Neural progenitor cell (in vitro differentiated cells): ENCODE results near the gene SMG9. TPM values are rescaled to one million over a fixed set of nuclear protein-coding genes. Genes with fewer than 3 reads are reported as not detected.
"Not testable (repeated sequence)": the region's sequence is repeated elsewhere in the genome, so short reads cannot be mapped to it uniquely, and the experiment has no call there.

ENCODE experiments used
- DNase-seq: peaks from one replicate; pipeline ENCODE4 v3.0.0-alpha.2; 2016; ENCODE audit warnings: low spot score
- H2AFZ ChIP-seq: fragments of 200-600 bp; sonication (generic); replicated peaks from 2 replicates; pipeline ENCODE4 v1.6.1; 2016; ENCODE audit warnings: antibody characterized with exemption
- H3F3A ChIP-seq: fragments of 200-600 bp; sonication (generic); 2 replicates; pipeline ENCODE4 v1.6.1; 2016; ENCODE audit warnings: antibody characterized with exemption, low read depth
- H3K27ac ChIP-seq: fragments of 200-600 bp; sonication (generic); 2 replicates; pipeline ENCODE4 v1.5.1; 2016; ENCODE audit warnings: mild to moderate bottlenecking
- H3K27me3 ChIP-seq: fragments of 200-600 bp; sonication (generic); 2 replicates; pipeline ENCODE4 v1.6.1; 2016; ENCODE audit warnings: mild to moderate bottlenecking, moderate library complexity
- H3K36me3 ChIP-seq: fragments of 200-600 bp; sonication (generic); 2 replicates; pipeline ENCODE4 v1.5.1; 2016
- H3K4me1 ChIP-seq: fragments of 200-600 bp; sonication (generic); 2 replicates; pipeline ENCODE4 v1.6.1; 2016; ENCODE audit warnings: mixed run types
- H3K4me2 ChIP-seq: fragments of 200-600 bp; sonication (generic); 2 replicates; pipeline ENCODE4 v1.6.1; 2016
- H3K4me3 ChIP-seq: fragments of 200-600 bp; sonication (generic); 2 replicates; pipeline ENCODE4 v1.5.1; 2016
- H3K79me2 ChIP-seq: fragments of 200-600 bp; sonication (generic); 2 replicates; pipeline ENCODE4 v1.6.1; 2016; ENCODE audit warnings: low read depth
- H3K9ac ChIP-seq: fragments of 200-600 bp; sonication (generic); 2 replicates; pipeline ENCODE4 v1.6.1; 2016
- H3K9me3 ChIP-seq: fragments of 200-600 bp; sonication (generic); 2 replicates; pipeline ENCODE4 v1.5.1; 2016; ENCODE audit warnings: low read depth
- H4K20me1 ChIP-seq: fragments of 200-600 bp; sonication (generic); 2 replicates; pipeline ENCODE4 v1.6.1; 2016; ENCODE audit warnings: low read depth
- H3K27ac Mint-ChIP-seq: 3 replicates; pipeline ENCODE4 v1.8.0; 2021; ENCODE audit warnings: mixed read lengths
- H3K27me3 Mint-ChIP-seq: 2 replicates; pipeline ENCODE4 v1.8.0; 2022; ENCODE audit warnings: low read depth, mild to moderate bottlenecking, inconsistent platforms, moderate library complexity, mixed read lengths; ENCODE audit not compliant: insufficient read depth
- H3K36me3 Mint-ChIP-seq: 3 replicates; pipeline ENCODE4 v1.8.0; 2021; ENCODE audit warnings: mixed read lengths
- H3K4me1 Mint-ChIP-seq: 3 replicates; pipeline ENCODE4 v1.8.0; 2021; ENCODE audit warnings: mixed read lengths
- H3K4me3 Mint-ChIP-seq: 3 replicates; pipeline ENCODE4 v1.8.0; 2021; ENCODE audit warnings: mild to moderate bottlenecking, moderate library complexity, mixed read lengths
- H3K9me3 Mint-ChIP-seq: 3 replicates; pipeline ENCODE4 v1.8.0; 2020; ENCODE audit warnings: mixed read lengths
- CTCF ChIP-seq: fragments of 200-600 bp; sonication (generic); IDR thresholded peaks from 2 replicates; pipeline ENCODE4 v1.5.1; 2017; ENCODE audit warnings: antibody characterized with exemption, mild to moderate bottlenecking
- EZH2 ChIP-seq: fragments of 200-600 bp; sonication (generic); IDR thresholded peaks from 2 replicates; pipeline ENCODE4 v1.6.1; 2017; ENCODE audit warnings: antibody characterized with exemption, mild to moderate bottlenecking, moderate library complexity
- EZH2phosphoT487 ChIP-seq: fragments of 200-600 bp; sonication (generic); IDR thresholded peaks from 2 replicates; pipeline ENCODE4 v1.6.1; 2017; ENCODE audit warnings: antibody characterized with exemption
- total RNA-seq: library from RNA; depleted of rRNA; stranded (reverse); fragments of >200 nt; gene quantifications from 2 replicates; pipeline ENCODE4 v1.2.3, GENCODE V29; 2015; ENCODE audit warnings: low replicate concordance

SMG9 gene
- total RNA-seq, 1 donor from 2014 or later, result 33.4 TPM

DNA sequence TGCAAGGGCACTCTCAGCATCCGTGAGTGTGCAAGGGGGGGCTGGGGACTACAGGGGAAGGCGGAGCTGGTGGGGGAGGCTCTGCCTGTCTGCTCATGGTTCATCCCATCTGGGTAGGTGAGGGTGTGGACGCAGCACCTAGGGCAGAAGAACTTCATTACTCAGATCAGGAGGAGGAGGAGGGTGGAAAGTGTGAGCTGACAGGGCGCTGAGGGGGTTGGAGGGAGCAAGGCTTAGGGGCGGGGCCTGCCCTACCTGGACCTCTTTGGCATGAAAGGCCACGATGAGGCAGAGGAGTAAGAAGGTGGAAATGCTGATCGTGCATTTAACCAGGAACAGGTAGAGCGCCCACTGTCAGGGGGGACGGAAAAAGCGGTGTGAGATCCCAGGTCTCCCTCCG, 21.5 kb upstream of the SMG9 start:
- TF ChIP-seq EZH2 (no peak), CTCF (no peak), EZH2phosphoT487 (no peak)
- Histone ChIP-seq H3K4me3 (no peak overlapping the region), H3K27me3 (peaks cover 61% of the 10 kb centered on the region), H3K79me2 (no peaks in the 10 kb centered on the region), H3K36me3 (no peaks in the 10 kb centered on the region), H3K4me2 (no peak overlapping the region), H2AFZ (no peak overlapping the region), H3F3A (peaks cover 12% of the 10 kb centered on the region), H3K4me1 (peaks cover 19% of the 10 kb centered on the region), H3K9me3 (no peaks in the 10 kb centered on the region), H3K27ac (no peak overlapping the region), H3K9ac (no peak overlapping the region), H4K20me1 (no peaks in the 10 kb centered on the region)
- H3K4me3 Mint-ChIP-seq, result no peak overlapping the region
- H3K36me3 Mint-ChIP-seq, result no peaks in the 10 kb centered on the region
- H3K9me3 Mint-ChIP-seq, result peaks cover 3% of the 10 kb centered on the region
- no peak for DNase-seq
- H3K27ac Mint-ChIP-seq, result no peak overlapping the region
- peaks cover 40% of the 10 kb centered on the region for H3K27me3 Mint-ChIP-seq
- H3K4me1 Mint-ChIP-seq, result peaks cover 41% of the 10 kb centered on the region

DNA sequence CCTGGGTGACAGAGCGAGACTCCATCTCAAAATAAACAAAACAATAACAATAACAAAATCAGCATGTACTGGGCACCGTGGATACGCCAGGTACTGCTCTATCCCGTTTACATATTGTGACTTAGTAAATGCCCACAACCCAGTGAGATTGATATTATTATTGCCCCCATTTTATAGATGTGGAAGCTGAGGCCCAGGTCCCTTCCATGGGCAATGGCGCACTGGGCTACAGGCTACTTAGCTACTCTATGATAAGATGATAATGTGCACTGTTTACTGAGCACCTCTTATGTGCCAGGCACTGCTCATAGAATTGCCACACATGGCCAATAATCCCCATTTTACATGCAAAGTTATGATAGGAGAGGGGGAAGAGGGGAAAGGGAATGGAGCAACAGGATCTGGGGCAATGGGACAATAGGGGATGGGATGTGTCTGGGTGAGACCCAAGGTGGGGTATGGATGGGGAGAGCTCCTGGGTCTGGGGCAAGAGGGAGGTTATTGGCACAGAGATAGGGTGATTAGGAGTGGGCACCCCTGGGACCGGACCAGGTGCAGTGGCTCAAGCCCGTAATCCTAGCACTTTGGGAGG, 20.6 kb upstream of the SMG9 start:
- no peak for TF ChIP-seq EZH2phosphoT487
- TF ChIP-seq EZH2, result no peak
- no peak for TF ChIP-seq CTCF
- Histone ChIP-seq H3K9me3 (no peaks in the 10 kb centered on the region), H3K9ac (no peak overlapping the region), H4K20me1 (no peaks in the 10 kb centered on the region), H3K4me2 (no peak overlapping the region), H3K4me3 (no peak overlapping the region), H3K36me3 (no peaks in the 10 kb centered on the region), H3K27ac (no peak overlapping the region), H3F3A (peaks cover 12% of the 10 kb centered on the region), H3K79me2 (no peaks in the 10 kb centered on the region), H2AFZ (no peak overlapping the region), H3K27me3 (peaks cover 70% of the 10 kb centered on the region), H3K4me1 (peaks cover 19% of the 10 kb centered on the region)
- no peak for DNase-seq
- peaks cover 37% of the 10 kb centered on the region for H3K4me1 Mint-ChIP-seq
- H3K36me3 Mint-ChIP-seq, result no peaks in the 10 kb centered on the region
- H3K4me3 Mint-ChIP-seq, result peak overlapping the region; percentile 78
- H3K27ac Mint-ChIP-seq, result no peak overlapping the region
- H3K9me3 Mint-ChIP-seq, result peaks cover 3% of the 10 kb centered on the region
- peaks cover 45% of the 10 kb centered on the region for H3K27me3 Mint-ChIP-seq

DNA sequence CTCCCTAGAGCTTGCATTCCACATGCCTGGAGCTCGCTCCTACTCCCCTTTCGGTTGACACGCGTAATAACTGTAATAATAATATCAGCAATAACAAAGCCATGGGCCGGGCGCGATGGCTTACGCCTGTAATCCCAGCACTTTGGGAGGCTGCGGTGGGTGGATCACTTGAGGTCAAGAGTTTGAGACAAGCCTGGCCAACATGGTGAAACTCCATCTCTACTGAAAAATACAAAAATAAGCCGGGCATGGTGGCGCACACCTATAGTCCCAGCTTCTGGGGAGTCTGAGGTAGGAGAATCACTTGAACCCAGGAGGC, 20.1 kb upstream of the SMG9 start:
- peak overlapping the region; percentile 85 for H3K4me2 ChIP-seq
- H3K27ac ChIP-seq, H2AFZ ChIP-seq, H4K20me1 ChIP-seq, H3K9ac ChIP-seq, H3K36me3 Mint-ChIP-seq, H3K9me3 ChIP-seq, H3K27ac Mint-ChIP-seq, H3K36me3 ChIP-seq, DNase-seq, H3K79me2 ChIP-seq, H3K9me3 Mint-ChIP-seq: not testable (repeated sequence)
- H3K27me3 Mint-ChIP-seq, result peaks cover 49% of the 10 kb centered on the region
- H3K27me3 ChIP-seq, result peaks cover 72% of the 10 kb centered on the region
- peaks cover 37% of the 10 kb centered on the region for H3K4me1 Mint-ChIP-seq
- H3F3A ChIP-seq, result peaks cover 12% of the 10 kb centered on the region
- peak overlapping the region; percentile 45 for H3K4me3 ChIP-seq
- H3K4me3 Mint-ChIP-seq, result peak overlapping the region; percentile 78
- H3K4me1 ChIP-seq, result peaks cover 19% of the 10 kb centered on the region

DNA sequence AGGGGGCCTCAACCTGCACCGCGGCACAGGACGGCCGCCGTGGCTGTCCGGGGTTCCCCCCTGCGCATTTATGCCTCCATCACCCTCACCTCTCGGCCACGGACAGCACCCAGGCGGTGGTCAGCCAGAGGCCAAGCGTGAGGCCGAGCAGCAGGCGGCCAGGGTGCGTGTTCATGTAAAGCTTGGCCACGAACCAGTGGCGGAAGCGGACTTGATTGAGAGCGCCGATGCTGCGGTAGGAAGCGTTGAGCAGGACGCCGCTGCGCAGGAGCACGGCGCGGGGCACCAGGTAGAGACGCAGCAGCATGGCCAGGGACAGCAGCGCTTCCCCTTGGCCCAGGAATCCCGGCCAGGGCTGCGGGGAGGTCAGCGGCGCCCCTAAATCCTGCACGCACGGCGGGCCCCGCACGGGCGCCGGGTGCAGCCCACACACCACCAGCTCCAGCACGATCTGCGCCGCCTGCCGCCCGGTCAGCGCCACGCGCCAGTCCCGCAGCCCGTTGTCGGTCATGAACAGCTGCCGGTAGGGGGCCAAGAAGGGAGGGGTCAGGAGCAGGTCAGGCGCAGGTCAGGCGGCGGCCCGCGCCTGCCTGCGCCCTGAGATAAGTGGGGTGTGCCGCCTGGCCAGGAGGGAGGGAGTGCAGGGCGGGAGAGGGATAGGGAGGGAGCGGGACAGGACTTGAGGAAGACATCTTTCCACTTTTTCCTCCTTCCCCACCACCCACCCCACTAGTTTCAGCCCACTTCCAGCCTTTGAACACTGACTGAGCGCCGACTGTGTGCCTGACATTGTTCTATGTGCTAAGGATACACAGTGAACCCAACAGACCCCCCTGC, 19.6 kb upstream of the SMG9 start:
- Histone ChIP-seq H3K79me2 (no peaks in the 10 kb centered on the region), H3K9ac (no peak overlapping the region), H3F3A (peaks cover 12% of the 10 kb centered on the region), H4K20me1 (no peaks in the 10 kb centered on the region), H3K4me3 (peak overlapping the region; percentile 45), H3K4me2 (peak overlapping the region; percentile 85), H3K27me3 (peaks cover 77% of the 10 kb centered on the region), H3K4me1 (peaks cover 19% of the 10 kb centered on the region), H3K9me3 (no peaks in the 10 kb centered on the region), H2AFZ (peak overlapping the region; percentile 79), H3K36me3 (no peaks in the 10 kb centered on the region), H3K27ac (no peak overlapping the region)
- TF ChIP-seq CTCF (peak; percentile 63), EZH2phosphoT487 (peak; percentile 64), EZH2 (peak; percentile 90)
- H3K4me3 Mint-ChIP-seq, result peak overlapping the region; percentile 79
- H3K36me3 Mint-ChIP-seq, result no peaks in the 10 kb centered on the region
- peaks cover 49% of the 10 kb centered on the region for H3K27me3 Mint-ChIP-seq
- DNase-seq, result peak; percentile 85
- H3K9me3 Mint-ChIP-seq, result peaks cover 3% of the 10 kb centered on the region
- peaks cover 34% of the 10 kb centered on the region for H3K4me1 Mint-ChIP-seq
- H3K27ac Mint-ChIP-seq, result no peak overlapping the region
